GM12874 (cell line): ENCODE results near the gene PLK3.
A peak's percentile ranks its signal among the peaks of the same experiment; 100 is the strongest.

Source experiments
- TF ChIP-seq, protein P1 (sequence below): IDR thresholded peaks from 2 replicates; pipeline ENCODE4 v1.5.1; 2011; ENCODE audit warnings: low read depth, mild to moderate bottlenecking, control low read depth, low read length, moderate library complexity; ENCODE audit not compliant: insufficient read depth

Gene PLK3

DNA sequence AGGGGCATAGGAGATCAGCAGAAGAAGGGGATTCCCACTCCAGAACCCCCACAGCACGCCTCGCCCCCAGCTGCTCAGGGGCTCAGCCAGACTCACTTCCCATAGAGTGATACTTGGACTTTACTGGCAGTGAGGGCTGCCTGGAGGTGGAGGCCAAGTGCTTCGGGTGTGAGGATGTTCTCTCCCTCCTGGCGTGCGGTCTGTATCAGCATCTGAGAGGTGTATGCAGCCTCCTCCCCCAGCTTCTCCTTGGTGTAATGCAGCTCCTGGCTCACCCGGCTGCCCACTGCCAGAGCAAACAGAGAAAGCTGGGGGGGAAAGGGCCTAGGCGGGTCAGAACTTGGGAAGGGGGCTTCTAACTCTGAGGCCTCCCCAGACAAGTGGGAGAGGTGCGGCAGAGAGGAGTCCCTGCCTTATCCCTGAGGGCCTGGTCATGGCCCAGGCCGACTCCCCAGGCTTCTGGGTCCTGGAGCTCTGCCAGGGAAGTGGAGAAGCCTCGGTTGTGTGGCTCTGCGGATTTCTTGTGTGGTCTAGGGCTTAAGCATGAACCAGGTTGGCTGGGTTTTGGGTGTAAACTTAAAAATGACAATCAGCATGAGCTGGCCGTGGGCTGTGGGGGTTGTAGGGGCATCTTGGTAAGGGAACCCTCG, 32.0 kb downstream of the PLK3 start:
- TF ChIP-seq, protein P1, sequence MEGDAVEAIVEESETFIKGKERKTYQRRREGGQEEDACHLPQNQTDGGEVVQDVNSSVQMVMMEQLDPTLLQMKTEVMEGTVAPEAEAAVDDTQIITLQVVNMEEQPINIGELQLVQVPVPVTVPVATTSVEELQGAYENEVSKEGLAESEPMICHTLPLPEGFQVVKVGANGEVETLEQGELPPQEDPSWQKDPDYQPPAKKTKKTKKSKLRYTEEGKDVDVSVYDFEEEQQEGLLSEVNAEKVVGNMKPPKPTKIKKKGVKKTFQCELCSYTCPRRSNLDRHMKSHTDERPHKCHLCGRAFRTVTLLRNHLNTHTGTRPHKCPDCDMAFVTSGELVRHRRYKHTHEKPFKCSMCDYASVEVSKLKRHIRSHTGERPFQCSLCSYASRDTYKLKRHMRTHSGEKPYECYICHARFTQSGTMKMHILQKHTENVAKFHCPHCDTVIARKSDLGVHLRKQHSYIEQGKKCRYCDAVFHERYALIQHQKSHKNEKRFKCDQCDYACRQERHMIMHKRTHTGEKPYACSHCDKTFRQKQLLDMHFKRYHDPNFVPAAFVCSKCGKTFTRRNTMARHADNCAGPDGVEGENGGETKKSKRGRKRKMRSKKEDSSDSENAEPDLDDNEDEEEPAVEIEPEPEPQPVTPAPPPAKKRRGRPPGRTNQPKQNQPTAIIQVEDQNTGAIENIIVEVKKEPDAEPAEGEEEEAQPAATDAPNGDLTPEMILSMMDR: no peak

DNA sequence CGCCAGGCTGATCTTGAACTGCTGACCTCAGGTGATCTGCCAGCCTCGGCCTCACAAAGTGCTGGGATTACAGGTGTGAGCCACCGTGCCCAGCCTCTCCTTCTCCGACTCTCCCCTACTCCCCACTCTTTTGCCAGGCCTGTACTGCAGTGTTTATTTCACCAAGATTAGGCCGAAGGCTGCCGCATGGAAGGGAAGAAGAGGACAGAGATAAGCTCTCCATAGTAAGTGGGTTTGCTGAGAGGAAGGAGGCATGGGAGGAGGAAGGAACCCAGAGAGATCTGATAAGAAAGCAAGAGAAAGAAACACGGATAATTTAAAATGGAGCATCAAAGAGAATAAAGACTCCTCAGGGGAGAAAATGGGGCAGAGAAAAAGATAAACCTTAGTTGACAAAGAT, 34.2 kb downstream of the PLK3 start:
- TF ChIP-seq, protein P1: no peak

DNA sequence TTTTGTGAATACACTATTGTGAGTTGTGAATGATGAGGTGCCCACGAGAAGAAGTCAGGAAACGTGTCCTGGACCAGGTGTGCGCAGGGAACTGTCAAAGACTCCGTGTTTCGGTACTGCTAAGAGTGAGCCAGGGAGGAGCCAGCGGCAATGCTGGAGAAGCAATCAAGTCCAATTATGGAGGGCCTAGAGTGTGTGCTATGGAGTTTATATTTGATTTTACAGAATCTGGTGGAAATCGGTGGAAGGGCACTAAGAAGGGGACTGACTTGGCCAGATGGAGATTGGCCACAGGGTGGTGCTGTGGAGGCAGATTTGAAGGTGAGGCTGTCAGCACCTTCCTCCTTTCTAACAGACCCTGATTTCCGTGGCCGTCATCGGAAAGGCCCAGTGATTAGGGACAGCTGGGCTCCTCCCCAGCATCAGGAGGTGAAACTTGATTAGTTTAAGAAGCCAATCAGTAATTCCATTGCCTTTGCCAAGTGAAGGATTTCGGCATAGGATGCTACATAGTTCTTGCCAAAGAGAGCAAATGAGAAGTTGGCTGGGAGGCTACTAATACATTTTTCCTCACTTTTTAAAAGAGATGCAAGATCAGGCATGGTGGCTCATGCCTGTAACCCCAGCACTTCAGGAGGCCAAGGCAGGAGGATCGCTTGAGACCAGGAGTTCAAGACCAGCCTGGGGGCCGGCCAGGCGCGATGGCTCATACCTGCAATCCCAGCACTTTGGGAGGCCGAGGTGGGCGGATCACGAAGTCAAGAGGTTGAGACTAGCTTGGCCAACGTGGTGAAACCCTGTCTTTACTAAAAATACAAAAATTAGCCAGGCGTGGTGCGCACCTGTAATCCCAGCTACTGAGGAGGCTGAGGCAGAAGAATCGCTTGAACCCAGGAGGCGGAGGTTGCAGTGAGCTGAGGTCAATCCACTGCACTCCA, 35.8 kb downstream of the PLK3 start:
- TF ChIP-seq, protein P1: peak; percentile 86

DNA sequence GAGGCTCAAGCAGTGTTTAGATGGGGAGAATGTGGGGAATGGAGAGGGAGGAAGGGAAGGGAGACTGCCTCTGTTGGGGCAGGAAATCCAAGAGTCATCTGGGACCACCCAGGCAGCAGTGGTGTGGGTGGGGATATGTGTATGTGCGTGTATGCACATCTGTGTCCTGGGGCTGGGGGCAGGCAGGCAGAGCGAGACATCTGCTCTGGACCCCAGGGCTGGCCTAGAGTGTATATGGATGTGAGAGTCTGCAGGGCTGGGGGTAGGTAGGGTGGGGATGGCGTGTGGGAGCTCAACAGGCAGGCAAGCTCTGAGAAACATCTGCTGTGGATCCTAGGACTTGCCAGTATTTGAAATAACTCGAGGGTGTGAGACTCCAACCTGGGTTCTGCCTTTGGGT, 39.4 kb downstream of the PLK3 start:
- TF ChIP-seq, protein P1: no peak

DNA sequence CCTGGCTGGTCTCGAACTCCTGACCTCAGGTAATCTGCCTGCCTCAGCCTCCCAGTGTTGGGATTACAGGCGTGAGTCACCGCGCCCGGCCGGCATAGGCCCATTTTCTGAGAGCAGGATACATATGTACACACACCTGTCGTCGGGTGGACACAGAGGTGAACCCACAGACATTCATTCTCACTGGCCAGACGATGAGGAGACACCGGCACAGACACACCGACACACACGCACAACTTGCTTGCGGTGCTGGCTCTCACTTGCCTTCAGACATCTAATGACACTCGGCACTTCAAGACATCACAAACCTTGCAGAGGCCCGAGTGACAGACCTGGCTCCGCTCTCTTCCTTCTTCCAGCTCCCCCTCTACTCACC, 42.3 kb downstream of the PLK3 start:
- TF ChIP-seq, protein P1: no peak

DNA sequence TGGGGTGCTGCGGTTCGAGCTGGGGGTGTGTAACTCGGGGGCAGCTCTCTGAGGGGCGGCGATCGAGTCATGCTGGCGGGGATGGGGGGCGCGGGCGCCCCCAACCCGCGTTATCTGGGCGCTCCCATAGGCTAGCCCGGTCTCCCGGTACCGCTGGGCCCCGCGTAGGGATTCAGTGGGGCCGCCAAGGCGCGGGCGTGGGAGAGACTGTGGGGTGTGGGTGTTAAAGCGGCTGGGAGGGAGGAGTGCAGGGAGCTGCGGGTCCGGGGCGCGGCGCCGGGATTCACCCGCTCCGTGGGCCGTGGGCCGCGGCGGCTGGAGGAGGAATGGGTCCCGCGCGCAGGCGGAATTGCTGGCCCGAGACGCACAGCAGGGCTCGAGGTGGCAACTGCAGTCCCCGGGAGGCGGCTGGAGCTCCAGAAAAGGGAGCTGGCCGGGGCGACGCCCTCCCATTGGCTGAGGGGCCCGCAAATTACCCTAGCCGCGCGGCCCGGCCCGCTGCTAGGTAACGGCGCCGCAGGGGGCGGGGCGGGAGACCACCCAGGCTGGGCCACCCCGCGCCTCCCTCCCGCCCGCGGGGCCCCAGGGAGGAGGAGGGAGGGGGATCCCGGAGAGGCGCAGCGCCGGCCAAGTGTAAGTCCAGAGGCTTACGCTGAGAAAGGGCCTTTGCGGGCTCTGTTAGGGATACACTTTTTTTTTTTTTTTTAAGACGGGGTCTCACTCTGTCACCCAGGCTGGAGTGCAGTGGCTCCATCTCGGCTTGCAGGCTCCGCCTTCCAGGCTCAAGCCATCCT, 42.9 kb downstream of the PLK3 start, which contains the start of gene PTCH2:
TSS of gene PTCH2 (minus strand) at position 392 of the 794 bp plus-strand sequence. CDS start at position 71, 321 bp downstream.
- TF ChIP-seq, protein P1: no peak

DNA sequence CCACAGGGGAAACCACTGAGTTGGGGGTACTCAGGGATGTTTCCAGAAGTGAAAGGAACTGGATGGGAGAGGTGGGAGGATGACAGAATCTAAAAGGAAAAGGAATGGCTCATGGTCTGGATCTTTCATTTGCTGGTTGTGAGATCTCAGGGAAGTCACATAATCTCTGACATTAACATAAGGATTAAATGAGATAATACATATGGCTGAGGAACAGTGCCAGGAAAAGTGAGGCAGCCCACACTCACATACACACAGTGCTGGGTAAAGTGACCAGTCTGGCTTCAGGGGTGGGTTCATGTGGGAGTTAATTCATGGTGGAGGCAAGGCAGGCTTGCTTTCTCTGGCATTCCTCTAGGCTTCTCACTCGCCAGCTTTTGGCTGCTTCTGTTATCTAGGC, 46.8 kb downstream of the PLK3 start:
- TF ChIP-seq, protein P1: no peak
